ENCODE measurements around the gene MED25. TPM values are rescaled to one million over a fixed set of nuclear protein-coding genes. Genes with fewer than 3 reads are reported as not detected.

Gene MED25
- total and polyA plus RNA-seq, 9 of the 15 experiments (the other 6 are each of a cell fraction or from before 2014, with no cell fraction given) = 4.1 to 93.9 (median 19.3) TPM

DNA sequence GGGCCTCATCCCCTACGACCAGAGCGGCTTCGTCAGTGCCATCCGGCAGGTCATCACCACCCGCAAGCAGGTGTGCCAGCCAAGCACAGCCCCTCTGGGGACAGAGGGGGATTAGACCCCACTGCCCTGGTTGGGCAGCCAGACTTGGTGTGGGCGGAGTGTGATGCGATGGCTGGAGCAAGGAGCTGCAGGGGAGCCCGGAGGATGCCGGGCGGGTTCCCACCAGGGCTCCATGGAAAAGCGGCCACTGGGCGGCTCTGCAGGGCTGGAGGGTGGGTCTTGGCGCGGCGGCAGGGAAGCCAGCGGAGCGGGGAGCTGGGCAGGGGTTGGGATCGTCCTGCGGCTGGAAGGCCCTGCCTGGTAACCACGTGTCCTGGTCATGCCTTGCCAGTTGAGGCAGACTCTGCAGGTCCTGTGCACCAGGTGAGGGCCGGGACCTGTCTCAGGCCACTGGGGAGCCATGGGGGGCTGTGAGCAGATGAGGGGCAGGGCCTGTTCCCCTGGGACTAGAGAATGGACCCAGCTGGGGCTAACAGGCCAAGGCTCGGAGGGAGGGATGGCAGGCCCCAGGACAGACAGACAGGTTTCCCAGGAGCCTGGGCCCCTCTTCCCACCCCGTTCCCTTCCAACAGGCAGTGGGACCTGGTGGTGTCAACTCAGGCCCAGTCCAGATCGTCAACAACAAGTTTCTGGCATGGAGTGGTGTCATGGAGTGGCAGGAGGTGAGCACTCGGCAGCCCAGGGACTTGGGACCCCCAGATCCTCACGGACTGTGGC, 39.2 kb downstream of the MED25 start (continued):
- TF ChIP-seq, protein P1, sequence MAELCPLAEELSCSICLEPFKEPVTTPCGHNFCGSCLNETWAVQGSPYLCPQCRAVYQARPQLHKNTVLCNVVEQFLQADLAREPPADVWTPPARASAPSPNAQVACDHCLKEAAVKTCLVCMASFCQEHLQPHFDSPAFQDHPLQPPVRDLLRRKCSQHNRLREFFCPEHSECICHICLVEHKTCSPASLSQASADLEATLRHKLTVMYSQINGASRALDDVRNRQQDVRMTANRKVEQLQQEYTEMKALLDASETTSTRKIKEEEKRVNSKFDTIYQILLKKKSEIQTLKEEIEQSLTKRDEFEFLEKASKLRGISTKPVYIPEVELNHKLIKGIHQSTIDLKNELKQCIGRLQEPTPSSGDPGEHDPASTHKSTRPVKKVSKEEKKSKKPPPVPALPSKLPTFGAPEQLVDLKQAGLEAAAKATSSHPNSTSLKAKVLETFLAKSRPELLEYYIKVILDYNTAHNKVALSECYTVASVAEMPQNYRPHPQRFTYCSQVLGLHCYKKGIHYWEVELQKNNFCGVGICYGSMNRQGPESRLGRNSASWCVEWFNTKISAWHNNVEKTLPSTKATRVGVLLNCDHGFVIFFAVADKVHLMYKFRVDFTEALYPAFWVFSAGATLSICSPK (IDR thresholded peaks at IDR 0.05; ENCODE audit: borderline replicate concordance) = no peak
- TF ChIP-seq ZSCAN29 (IDR thresholded peaks at IDR 0.05) (no peak), IFI16 (CRISPR knock-in tag; IDR thresholded peaks at IDR 0.05) (no peak), CREB1 (IDR thresholded peaks at IDR 0.05) (0 out of 2 replicates have a peak, but pooled peaks have one; percentile 18), CREB1 (CRISPR knock-in tag; IDR thresholded peaks at IDR 0.05) (no peak), CHD2 (IDR thresholded peaks at IDR 0.05; ENCODE audit: low read depth, low read length) (no peak), HCFC1 (IDR thresholded peaks at IDR 0.05; ENCODE audit: low read depth, low read length) (no peak), MEF2A (IDR thresholded peaks at IDR 0.05; ENCODE audit: control insufficient read depth, low read depth, low read length) (no peak), NCOR1 (IDR thresholded peaks at IDR 0.05) (no peak), HSF4 (CRISPR knock-in tag; IDR thresholded peaks at IDR 0.05; ENCODE audit: borderline replicate concordance) (no peak), MYNN (IDR thresholded peaks at IDR 0.05) (no peak; the same call in 1 of the 2 replicates), MYNN (CRISPR knock-in tag; IDR thresholded peaks at IDR 0.05) (no peak), POLR2AphosphoS2 (IDR thresholded peaks at IDR 0.05; ENCODE audit: low read length) (0 out of 2 replicates have a peak, but pooled peaks have one; percentile 35), ZNF311 (CRISPR knock-in tag; IDR thresholded peaks at IDR 0.05) (no peak), ZNF696 (CRISPR knock-in tag; conservative IDR thresholded peaks at IDR 0.05) (no peak), DMBX1 (CRISPR knock-in tag; IDR thresholded peaks at IDR 0.05; ENCODE audit: borderline replicate concordance) (no peak), MTA1 (IDR thresholded peaks at IDR 0.05; ENCODE audit: borderline replicate concordance) (no peak), ESRRA (IDR thresholded peaks at IDR 0.05; ENCODE audit: borderline replicate concordance, low read depth) (no peak), RUNX1 (IDR thresholded peaks at IDR 0.05; ENCODE audit: low read depth) (no peak), MTA2 (IDR thresholded peaks at IDR 0.05; ENCODE audit: low read depth) (no peak), ZBTB1 (CRISPR knock-in tag; IDR thresholded peaks at IDR 0.05; ENCODE audit: borderline replicate concordance, low read depth) (no peak), BRF1 (IDR thresholded peaks at IDR 0.05; ENCODE audit: borderline replicate concordance, extremely low read depth, insufficient read length) (no peak), TAL1 (IDR thresholded peaks at IDR 0.05) (no peak), POLR2A (conservative IDR thresholded peaks at IDR 0.05) (peak; percentile 51)
- TF ChIP-seq, protein P2, sequence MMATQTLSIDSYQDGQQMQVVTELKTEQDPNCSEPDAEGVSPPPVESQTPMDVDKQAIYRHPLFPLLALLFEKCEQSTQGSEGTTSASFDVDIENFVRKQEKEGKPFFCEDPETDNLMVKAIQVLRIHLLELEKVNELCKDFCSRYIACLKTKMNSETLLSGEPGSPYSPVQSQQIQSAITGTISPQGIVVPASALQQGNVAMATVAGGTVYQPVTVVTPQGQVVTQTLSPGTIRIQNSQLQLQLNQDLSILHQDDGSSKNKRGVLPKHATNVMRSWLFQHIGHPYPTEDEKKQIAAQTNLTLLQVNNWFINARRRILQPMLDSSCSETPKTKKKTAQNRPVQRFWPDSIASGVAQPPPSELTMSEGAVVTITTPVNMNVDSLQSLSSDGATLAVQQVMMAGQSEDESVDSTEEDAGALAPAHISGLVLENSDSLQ (IDR thresholded peaks at IDR 0.05) = no peak
- TF ChIP-seq, protein P3, sequence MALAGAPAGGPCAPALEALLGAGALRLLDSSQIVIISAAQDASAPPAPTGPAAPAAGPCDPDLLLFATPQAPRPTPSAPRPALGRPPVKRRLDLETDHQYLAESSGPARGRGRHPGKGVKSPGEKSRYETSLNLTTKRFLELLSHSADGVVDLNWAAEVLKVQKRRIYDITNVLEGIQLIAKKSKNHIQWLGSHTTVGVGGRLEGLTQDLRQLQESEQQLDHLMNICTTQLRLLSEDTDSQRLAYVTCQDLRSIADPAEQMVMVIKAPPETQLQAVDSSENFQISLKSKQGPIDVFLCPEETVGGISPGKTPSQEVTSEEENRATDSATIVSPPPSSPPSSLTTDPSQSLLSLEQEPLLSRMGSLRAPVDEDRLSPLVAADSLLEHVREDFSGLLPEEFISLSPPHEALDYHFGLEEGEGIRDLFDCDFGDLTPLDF (CRISPR knock-in tag; IDR thresholded peaks at IDR 0.05) = no peak
- TF ChIP-seq, protein P4, sequence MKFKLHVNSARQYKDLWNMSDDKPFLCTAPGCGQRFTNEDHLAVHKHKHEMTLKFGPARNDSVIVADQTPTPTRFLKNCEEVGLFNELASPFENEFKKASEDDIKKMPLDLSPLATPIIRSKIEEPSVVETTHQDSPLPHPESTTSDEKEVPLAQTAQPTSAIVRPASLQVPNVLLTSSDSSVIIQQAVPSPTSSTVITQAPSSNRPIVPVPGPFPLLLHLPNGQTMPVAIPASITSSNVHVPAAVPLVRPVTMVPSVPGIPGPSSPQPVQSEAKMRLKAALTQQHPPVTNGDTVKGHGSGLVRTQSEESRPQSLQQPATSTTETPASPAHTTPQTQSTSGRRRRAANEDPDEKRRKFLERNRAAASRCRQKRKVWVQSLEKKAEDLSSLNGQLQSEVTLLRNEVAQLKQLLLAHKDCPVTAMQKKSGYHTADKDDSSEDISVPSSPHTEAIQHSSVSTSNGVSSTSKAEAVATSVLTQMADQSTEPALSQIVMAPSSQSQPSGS (CRISPR knock-in tag; IDR thresholded peaks at IDR 0.05) = no peak

All from K562 (cell line).